ENCODE measurements around the gene LIN54.
"Not testable (repeated sequence)": the region's sequence is repeated elsewhere in the genome, so short reads cannot be mapped to it uniquely, and the experiment has no call there.

Gene LIN54

DNA sequence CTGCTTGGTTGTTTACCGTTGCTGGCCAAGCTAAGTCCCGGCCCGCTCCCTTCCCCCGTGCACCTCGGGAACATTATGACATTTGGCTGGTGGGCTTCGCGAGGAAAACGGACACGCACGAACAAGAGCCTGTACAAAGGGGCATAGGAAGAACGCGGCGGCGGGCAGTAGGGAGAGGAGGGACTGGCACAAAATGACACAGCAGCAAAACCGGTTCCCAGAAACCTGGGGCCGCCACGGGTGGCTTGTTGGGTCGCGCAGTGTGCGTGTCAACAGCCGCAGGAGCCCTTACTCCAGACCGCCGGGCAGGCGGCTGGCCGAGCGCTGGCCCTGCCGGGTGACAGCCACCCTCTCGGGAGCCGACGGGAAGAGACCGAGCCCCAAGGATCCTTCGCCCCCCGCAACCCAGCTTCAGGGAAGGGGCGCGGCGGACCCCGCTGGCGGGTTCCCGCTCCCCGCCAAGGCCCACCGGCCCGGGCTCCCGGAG is 1.6 kb upstream of the LIN54 start:
- no peak for DNase-seq (ENCODE audit: low read depth in 2 of 2)

DNA sequence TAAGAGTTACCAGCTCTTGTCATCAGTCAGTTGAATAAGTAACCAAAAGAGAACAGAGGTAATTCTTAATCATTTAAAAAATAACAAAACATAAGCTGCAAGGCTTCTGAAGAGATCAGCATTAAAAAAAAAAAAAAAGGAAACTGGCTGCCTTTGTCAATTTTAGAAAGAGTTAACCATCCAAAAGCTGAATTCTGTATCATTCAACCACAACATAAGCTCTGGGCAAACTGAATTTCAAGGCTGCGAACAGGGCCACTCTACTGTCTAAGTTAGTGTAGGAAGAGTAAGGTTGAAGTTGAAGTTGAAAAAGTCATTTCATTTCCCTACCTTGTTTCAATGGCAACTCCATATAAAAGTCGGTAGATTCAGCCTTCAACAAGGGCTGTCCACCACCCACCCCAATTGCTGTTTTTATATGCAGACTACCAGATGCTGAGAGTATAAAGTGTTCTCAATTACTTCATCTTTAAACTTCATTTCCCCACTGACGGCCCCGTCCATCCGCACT is 1.1 kb upstream of the LIN54 start:
- DNase-seq (ENCODE audit: low read depth in 2 of 2): no peak

DNA sequence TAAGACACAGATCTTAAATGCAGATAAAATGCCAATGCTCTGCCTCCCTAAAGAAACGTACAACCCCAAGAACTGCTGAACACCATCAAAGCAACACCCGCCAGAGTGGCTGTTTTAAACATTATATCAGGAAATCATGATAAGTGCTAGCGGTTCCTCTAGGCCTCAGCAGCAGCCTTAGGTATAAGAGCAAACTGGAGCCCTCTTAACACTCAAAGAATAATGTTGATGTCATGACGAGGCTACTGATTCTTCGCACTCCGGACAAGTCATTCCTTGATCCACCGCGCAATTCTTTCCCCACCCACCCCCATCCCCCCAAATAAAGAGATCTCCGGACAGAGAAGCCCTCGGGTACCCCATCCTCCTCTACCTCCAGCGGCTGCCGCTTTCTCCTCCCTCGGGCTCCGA is 507 bp downstream of the LIN54 start:
- DNase-seq (ENCODE audit: low read depth in 2 of 2): no peak

DNA sequence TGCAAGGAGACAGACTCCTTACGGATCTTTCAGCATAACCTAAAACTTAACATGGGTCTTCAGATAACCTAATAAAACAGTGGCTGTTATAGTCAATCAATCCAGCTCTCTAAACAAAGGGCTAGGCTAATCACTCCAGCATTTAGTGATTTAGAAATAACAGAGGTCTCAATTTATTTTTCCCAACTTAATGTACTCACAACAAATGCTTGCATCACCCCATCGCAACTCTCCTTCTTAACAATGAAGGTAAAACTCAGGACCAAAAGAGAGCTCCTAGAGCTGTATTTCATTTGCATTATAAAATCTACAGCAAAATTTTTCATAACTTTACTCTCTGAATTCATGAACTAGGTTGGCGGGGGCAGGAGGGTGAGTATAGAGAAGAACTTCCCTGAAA is 1.1 kb downstream of the LIN54 start:
- DNase-seq (ENCODE audit: low read depth in 2 of 2): no peak

DNA sequence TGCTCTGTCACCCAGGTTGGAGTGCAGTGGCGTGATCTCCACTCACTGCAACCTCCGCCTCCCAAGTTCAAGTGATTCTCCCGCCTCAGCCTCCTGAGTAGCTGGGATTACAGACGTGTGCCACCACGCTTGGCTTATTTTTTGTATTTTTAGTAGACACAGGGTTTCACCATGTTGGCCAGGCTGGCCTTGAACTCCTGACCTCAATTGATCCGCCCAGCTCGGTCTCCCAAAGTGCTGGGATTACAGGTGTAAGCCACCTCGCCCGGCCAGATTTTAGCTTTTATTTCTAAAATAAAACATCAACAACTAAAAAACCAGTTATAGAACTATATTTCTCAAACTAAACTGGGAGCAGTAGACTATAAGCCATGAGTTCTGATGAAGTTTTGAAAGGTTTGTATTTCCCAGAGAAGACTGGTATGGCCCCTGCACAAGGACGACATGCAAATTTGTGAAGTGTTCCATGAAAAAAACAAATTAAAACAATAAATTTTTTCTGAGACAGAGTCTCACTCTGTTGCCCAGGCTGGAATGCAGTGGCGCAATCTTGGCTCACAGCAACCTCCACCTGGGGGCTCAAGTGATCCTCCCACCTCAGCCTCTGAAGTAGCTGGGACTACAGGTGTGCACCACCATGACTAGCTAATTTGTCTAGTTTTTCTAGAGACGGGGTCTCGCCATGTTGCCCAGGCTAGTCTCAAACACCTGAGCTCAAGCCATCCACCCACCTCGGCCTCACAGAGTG is 7.4 kb downstream of the LIN54 start:
- not testable (repeated sequence) for DNase-seq (ENCODE audit: low read depth in 2 of 2)

DNA sequence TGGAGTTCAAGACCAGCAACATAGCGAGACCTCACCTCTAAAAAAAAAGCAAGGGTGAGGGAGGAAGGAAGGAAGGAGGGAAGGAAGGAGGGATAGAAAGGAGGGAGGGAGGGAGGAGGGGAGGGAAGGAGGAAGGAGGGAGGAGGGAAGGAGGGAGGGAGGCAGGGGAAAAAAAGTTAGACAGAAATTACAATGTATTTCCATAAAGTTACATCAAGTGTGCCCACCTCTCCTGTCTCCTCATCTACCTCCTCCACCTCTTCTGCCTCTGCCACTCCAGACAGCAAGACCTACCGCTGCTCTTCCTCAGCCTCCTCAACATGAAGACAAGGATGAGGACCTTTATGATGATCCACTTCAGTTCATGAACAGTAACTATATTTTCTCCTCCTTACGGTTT is 8.3 kb downstream of the LIN54 start:
- DNase-seq (ENCODE audit: low read depth in 2 of 2): no peak

DNA sequence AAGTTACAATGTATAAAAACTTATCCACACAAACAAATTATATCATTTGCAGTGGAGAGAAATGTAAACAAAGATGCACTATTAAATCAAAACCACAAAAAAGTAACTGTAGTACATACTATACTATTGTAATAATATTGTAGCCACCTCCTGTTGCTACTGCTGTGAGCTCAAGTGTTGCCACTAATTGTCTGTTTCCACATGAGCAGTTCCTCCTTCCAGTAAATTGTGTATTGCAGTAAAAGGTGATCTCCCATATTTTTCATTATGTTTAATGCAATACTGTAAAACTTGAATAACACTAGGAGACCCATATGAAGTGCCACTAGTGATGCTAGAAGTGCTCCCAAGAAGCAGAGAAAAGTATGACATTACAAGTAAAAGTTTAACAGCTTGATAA is 11.7 kb downstream of the LIN54 start:
- no peak for DNase-seq (ENCODE audit: low read depth in 2 of 2)

DNA sequence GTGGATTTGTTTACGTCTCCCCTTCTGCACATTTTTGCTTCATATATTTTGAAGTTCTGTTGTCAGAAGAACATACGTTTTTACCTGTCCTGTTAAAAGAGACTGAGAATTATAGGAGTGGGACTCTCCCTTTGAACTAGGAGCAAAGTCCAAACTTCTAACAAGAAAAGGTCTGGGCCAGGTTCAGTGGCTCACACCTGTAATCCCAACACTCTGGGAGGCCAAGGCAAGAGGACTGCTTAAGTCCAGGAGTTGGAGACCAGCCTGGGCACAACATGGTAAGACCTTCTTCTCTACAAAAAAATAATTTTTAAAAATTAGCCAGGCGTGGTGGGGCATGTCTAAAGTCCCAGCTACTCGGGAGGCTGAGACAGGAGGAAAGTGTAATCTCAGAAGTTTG is 15.8 kb downstream of the LIN54 start:
- no peak for DNase-seq (ENCODE audit: low read depth in 2 of 2)

DNA sequence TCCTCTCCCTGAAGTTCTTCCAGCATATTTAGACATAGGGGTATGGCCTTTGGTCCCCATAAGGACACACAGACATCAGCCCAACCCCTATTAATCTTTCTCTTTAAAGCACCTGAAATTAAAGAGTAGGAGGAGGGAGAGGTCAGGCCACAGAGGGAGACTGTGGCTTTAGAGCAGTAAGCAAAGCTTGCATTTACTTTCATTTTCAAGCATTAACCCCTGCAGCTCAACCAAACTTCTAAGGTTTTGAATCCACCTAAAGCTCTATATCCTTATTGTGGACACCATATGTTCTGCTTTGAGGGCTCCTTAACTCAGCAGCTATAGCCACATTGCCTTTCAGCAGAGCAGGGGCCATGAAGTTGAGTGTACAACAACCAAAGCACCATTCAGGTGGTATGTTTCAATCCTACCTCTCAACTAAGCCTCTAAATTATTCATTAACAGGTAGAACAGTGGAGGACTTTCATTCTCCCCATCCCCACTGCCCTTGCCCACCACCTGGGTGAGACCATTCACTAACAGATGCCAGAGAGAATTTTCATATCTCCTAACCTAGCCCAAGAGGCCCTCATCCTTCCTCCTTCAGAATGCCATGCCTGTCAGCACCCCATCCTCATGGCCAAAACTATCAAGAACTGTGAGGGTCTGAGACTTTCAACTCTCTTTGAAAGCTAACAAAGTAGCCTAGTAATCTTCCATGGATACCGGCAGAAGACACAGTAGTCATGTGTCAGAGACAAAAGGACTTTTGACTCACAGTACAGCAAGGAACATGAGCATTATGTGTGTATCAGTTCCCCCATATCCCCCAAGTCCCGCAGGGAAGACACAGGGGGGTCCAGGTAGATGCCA is 20.8 kb downstream of the LIN54 start:
- DNase-seq (ENCODE audit: low read depth in 2 of 2): no peak

DNA sequence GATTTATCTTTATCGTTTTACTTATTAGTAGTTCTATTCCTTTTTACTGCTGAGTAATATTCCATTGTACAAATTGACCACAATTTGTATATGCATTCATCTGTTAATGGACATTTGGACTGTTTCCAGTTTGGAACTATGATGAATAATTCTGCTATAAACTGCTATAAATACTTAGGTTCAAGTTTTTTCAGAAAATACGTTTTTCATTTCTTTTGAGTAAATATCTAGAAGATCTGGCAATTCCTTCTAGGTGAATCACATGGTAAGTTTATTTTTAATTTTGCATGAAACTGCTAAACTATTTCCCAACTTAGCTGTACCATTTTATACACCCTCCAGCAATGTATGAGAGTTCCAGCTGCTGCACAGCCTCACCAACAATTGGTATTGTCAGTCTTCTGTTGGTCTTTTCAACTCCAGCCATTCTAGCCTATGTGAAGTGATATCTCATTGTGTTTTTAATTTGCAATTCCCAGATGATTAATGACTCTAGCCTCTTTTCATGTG is 22.2 kb downstream of the LIN54 start:
- no peak for DNase-seq (ENCODE audit: low read depth in 2 of 2)

DNA sequence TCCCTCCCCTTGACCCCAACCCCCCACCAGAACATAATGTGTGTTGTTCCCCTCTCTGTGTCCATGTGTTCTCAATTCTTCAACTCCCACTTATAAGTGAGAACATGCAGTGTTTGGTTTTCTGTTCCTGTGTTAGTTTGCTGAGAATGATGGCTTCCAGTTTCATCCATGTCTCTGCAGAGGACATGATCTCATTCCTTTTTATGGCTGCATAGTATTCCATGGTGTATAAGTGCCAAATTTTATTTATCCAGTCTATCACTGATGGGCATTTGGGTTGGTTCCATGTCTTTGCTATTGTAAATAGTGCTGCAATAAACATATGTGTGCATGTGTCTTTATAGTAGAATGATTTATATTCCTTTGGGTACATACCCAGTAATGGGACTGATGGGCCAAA is 23.1 kb downstream of the LIN54 start:
- DNase-seq (ENCODE audit: low read depth in 2 of 2): not testable (repeated sequence)

DNA sequence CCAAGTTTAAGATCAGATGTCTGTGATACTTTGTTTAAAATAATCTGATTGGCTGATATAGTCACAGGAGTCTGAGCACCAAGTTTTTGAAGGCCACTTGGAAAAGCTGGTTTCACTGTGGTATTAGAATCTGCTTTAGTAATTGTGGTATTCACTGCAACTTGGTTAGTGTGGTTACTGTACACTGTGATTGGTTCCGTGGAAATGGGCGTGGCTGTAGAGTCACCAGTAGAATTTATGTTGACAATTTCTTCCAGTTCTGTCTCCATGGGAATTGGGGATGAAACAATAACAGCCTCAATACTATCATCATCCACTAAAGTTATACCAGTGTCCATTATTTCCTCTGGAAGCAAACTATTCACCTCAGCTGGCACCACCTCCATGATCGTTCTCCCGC is 26.2 kb downstream of the LIN54 start:
- DNase-seq (ENCODE audit: low read depth in 2 of 2): peak in 1 of 2 donors; percentile 9

DNA sequence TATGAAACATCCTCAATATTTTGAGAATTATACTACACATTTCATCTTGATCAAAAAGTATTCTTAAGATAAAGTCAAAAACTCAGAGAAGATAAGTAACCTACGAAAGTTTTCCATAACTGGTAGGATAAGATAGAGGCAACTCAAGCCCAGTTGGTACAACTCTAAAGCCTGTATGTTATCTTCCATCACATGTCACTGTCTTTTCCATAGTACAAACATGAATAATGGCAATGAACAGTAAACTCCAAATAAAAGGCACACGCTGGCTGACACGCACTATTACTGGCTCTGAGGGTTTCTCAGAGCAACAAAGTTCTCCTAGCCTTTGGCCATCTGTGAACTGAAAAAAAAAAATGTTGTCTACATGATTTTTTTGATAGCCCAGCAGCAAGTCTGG is 27.2 kb downstream of the LIN54 start:
- no peak for DNase-seq (ENCODE audit: low read depth in 2 of 2)

DNA sequence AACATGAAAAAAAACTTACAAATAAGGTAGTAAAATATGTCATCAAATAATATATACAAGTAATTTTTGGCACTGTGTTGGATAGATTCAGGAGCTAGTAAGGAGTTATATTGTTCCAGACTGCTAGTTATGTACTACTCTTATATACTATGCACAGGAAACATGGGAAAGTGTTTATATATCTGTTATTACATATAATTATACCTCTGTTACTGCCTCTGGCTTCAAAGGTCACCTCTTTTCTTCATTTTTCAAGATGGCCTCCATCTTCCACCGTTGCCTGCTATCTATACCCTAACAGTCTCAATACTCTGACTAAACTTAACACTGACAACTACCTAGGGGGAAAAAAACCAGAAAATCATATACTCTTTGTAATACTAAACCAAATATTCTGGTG is 29.5 kb downstream of the LIN54 start:
- no peak for DNase-seq (ENCODE audit: low read depth in 2 of 2)

DNA sequence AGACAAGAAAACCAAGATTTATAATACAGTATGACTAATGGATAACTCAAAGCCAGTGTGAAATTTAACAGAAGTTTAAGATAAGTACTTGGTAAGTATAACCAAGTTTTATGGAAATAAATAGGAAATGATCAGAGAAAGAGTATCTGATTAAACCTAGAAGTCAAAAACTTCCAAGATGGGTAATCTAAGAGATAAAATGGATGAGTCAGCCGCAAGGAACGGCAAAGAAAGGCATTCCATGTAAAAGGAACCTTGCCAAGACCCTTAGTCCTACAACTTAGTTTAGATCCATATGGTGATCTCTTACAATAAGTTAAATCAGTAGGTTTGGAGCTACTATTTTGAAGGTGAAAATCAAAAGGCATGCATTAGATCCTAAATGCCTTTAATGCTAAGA is 34.8 kb downstream of the LIN54 start:
- DNase-seq (ENCODE audit: low read depth in 2 of 2): no peak

DNA sequence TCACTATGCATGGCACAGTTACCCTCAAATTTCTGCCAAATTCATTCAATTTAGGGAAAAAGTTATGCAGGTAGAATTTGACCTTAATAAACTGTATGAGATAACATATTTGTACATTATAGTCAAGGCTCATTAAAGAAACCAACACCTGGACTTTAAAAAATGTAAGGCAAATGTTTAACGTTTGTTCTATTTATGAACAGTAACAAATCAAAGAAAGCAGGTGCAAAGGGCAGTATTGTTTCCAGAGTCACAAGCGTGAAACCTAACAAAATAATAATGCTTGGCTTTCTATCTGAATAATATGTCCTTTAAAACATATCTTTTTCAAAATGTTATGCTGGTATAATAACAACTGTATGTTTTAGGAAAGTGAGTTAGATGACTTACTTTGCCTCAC is 41.2 kb downstream of the LIN54 start:
- DNase-seq (ENCODE audit: low read depth in 2 of 2): no peak

DNA sequence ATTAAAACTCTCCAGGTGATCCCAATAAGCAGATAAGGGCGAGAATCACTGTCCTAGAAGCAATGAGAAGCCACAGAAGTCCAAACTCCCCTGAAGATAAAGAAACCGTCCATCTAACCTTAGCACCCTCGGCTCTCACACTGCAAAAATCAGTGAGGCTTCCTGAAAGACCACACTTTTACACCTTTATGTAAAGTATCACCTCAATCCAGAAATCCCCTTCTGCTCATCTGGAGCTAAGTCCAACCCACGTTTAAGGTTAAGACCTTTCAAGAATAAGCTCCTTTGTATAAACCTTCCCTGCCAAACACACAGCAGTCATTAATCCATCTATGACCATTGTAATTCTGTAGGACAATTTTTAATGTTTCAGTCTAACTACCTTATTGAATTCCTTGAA is 41.7 kb downstream of the LIN54 start:
- DNase-seq (ENCODE audit: low read depth in 2 of 2): no peak

DNA sequence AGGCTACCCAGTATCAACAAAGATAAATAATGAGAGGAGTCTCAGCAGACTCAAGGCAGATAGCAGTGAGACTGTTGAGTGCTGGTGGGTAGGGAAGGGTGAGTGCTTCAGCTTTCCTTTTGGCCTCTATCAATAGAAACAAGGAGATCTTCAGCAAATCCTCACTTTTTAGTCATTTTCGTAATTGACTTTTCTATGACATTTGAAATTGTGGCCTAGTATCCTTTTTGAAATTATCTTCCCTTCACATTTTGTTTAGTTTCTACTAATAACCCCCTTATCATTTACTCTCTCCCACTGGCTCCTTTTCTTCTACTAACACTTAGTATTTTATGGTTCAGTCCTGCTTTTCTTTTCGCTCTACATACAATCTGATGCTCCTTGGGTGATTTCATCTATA is 44.9 kb downstream of the LIN54 start:
- DNase-seq (ENCODE audit: low read depth in 2 of 2): no peak

DNA sequence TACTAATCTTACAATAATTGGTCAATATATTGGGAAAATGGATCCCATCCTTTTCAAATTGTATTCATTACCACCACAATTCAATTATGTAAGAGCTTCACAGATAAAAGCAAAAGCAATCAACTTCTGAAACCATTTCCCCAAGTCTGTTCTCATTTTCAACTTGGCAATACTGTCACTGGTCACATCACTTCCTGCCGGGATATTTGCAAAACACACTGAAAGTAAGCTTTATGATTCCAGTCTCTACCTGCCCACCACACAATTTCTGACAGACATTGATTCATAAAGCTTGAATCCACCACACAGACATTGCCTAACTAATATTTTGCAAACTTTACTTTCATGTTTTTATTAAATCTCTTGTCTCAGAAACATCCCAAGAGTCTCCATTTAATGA is 53.6 kb downstream of the LIN54 start:
- no peak for DNase-seq (ENCODE audit: low read depth in 2 of 2)

DNA sequence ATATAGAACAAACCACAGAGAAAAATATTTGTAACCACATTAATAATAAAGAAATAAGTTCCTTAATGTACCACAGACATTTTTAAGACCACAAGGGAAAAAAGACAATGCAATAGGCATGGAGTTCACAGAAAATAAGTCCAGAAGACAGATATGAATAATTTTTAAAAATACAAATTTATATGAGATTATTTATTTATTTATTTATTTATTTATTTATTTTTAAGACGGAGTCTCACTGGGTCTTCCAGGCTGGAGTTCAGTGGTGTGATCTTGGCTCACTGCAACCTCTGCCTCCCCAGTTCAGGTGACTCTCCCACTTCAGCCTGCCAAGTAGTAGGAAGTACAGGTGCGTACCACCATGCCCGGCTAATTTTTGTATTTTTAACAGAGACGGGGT is 56.4 kb downstream of the LIN54 start:
- DNase-seq (ENCODE audit: low read depth in 2 of 2): no peak

DNA sequence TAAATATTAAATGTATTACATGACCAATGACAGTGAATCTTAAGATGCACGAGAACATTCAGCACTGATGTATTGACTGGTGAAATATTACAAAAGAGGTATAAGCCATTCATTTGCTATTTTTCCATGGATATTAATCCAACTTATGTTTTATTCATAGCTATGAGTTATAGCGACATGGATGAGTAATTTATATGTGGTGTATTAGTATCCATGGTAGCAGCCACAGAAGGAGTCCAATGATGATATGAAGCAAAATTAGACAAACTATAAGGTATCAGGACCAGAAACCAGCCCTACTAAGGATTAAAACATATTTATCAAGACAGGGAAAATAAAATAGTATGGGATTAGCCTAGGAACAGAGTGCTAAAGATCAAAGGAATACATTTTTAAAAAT is 59.4 kb downstream of the LIN54 start:
- DNase-seq (ENCODE audit: low read depth in 2 of 2): no peak

DNA sequence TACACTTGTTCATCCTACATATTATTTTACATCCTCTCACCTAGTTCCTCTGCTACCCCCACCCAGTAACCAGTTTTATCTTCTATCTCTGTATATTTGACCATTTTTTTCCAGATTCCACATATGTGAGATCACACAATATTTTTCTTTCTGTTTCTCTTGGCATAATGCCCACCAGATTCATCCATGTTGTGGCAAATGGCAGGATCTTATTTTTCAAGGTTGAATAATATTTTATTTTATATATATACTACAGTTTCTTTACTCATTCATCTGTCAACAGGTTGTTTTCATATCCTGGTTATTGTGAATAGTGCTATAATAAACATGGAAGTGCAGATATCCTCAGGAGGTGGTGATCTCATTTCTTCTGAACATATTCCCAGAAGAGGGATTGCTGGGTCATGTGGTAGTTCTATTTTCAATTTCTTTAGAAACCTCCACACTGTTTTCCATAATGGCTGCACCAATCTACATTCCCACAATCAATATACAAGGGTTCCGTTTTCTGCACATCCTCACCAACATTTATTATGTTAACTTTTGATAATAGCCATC is 61.9 kb downstream of the LIN54 start:
- DNase-seq (ENCODE audit: low read depth in 2 of 2): no peak

All from stimulated activated CD8-positive, alpha-beta memory T cell treated with anti-CD3 and anti-CD28 coated beads, Interleukin-15, amount 100 ng/mL, for 48 hours (primary cell).